UCSD-AML1 (cell line): ENCODE measurements around the gene TRIP11.

Experiments
- DNase-seq: peaks from one replicate; lab custom pipeline; 2025; ENCODE audit not compliant: unreplicated experiment; lab: John Stamatoyannopoulos, UW

TRIP11 gene

GRCh38 chr14:92012121-92012748 lies 27.6 kb downstream of the TRIP11 start:
- no peak for DNase-seq

DNA sequence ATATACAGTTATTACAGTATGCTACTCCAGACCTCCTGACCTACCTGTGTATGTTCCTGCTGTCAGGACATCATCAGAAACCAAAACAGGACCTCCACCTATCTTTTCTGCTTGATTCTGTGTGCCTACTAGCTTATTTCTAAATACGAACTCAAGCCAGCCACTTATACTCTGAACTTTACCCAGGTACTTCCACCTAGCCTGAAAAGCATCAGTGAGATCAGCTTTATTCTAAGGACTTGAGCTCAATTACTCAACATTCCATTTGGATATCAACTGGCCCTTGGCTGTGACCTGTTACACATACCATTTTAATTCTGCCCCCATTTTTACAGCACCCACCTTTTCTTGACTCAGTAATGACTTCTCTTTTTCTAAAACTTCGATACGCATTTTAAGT lies 29.2 kb downstream of the TRIP11 start:
- no peak for DNase-seq

- no peak for DNase-seq
Measured at GRCh38 chr14:92009604-92010003, 30.3 kb downstream of the TRIP11 start.

GRCh38 chr14:92005019-92005418 lies 34.8 kb downstream of the TRIP11 start:
- DNase-seq, result no peak

GRCh38 chr14:92004062-92004461 lies 35.8 kb downstream of the TRIP11 start:
- DNase-seq, result no peak

DNA sequence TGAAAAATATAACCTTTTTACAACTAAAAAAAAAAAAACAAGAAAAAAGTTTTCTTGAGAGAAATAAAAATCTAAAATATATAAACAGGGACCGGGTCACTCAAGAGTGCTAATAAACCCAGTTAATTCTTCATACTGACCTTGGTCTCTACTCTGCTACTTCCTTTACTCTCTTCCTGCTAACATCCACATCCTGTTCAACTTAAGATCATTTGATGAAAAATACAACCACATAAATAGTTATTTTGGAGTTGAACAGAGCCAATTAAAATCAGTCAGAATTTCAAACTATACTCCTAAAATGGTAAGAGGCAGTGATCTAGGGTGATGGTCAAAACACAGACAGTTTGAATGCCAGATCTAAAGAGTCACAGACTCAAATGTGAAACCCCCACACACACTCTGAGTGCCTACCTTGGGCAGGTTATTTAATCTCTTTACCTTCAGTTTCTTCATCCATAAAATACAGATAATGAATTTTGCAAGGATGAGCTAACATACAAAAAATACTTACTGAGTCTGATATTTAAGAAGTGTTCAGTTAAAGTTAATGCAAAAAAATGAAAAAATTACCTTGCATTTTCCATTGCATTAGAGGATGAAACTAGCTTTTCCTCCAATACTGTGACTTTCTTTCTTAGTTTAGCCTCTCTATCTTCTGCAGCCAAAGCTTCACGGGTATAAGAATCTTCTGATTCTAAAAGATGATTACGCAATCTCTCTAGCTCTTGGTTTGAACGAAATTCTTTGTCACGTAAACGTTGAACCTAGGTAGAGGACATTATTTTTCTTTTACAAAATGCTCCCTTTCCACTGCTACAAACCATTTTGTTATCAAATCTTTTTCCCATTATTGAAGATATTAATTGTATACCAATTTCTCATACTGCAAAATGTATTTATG lies 40.9 kb downstream of the TRIP11 start:
- no peak for DNase-seq

- DNase-seq, result no peak
Measured at GRCh38 chr14:91997492-91997891, 42.4 kb downstream of the TRIP11 start.

DNA sequence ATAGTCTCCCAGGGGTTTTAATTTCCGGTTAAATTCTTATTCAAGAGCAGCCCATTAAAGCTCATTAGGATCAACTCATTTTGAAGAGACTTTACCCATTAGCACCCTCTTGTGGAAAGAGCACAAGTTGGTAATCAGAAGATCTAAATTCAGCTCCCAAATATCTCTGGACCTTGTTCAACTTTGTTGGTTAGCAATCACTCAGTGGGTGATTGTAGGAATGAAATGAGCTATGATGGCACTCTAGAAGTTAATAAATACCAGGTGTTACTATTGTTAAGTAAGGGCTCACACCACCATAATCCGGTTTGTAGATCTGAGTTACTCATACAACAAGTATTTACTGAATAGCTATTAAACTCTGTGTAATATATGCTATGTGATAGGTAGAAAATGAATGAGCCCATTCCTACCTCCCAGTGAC lies 42.9 kb downstream of the TRIP11 start:
- DNase-seq, result no peak

GRCh38 chr14:91987192-91987591 lies 52.7 kb downstream of the TRIP11 start:
- DNase-seq, result no peak

GRCh38 chr14:91985521-91986255 lies 54.2 kb downstream of the TRIP11 start:
- no peak for DNase-seq

DNA sequence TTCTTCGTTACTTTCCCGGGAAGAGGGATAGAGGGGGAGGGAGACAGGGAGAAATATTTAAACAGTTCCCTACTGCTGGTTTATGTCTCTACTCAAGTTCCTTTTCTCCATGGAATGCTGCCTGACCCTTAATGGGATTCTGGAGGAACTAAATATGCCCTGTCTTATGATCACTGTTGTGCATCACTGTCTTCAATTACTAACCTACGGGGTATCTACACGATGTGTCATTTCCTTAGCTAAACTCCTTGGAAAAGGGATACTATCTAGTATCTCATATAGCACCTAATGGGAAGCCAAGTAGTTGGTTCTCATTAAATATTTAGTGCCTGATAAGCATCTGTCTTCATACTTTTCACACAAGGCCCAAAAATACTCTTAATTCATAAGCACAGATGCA lies 54.9 kb downstream of the TRIP11 start:
- DNase-seq, result no peak

- no peak for DNase-seq
Measured at GRCh38 chr14:91983588-91983987, 56.3 kb downstream of the TRIP11 start.

DNA sequence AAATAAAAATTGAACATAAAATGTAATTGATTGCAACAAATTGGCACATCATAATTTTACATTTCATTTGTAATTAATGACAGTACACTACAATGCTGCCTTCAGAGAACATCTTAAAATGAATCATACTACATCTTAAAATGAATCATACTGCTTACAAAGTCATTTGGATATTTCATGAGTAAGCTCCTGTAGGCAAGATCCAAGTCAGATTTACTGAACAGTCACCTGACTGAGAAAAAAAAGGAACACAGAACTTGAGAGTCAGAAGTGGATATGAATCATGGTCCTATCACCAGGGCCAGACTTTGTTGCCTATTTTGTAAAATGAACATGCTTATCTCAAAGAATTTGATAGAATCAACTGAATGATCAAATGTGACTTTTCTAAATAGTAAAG lies 59.7 kb downstream of the TRIP11 start:
- no peak for DNase-seq

DNA sequence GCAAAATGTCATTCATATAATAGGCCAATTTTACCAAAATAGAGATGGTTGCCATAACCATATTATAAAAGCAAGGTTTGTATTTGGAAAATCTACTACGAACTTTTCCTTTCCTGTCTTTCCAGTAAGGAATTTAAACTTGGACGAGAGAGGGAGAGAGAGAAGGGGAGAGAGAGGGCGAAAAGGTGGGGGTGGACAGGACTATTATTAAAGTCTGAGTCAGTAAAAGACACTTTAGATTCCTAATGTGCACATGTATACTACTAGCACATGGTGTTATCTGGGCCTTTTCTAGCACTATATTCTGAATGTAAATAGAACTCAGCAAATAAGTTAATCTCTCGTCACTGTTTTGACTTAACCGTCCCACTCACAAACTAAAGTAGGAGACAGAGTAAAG lies 62.0 kb downstream of the TRIP11 start:
- DNase-seq, result no peak

GRCh38 chr14:91975763-91976162 lies 64.1 kb downstream of the TRIP11 start:
- DNase-seq, result no peak

DNA sequence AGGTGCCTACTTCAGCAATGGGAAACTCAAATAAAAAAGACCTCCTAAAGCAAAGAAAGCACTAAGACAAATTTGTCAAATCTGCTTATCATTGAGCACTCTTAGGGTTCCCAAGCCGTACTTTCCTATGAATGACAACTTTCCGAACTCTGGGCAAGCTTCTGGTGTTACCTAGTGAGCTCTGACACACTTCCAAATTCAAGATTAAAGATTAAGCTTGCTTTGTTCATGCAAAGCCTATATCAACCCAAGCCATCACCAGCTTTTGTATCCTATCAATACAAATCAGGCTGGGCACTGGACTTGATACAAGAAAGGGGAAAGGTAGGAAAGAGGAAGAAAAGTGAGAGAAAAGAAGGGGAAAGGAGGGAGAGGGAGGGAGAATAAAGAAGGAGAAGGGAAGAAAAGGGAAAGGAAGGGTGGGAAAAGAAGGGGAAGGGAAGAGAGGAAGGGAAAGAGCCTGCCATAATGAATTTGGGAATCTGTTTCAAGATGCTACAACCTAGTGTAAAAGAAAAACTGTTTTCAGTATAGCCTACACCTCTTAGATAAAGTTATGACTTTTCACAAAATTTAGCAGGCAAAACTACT lies 68.6 kb downstream of the TRIP11 start:
- no peak for DNase-seq

- no peak for DNase-seq
Measured at GRCh38 chr14:91968280-91968679, 71.6 kb downstream of the TRIP11 start.

DNA sequence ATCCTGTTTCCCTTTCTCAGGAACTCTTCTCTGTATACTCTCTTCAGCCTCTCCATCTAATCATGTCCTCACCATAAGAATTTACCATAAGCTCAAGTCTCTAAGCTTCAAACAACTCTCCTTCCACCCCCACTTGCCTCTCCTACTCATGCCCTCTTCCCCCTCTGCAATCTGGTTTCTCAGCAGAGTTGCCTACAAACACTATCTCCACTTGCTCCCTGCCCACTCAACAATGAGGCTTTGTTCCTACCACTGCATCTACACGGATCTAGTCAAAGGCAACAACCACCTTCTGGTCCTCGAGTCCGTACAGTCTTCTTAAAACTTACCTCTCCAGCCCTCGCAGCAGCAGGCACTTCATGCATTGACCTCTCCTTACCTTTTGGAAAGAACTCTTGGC lies 75.1 kb downstream of the TRIP11 start:
- DNase-seq, result no peak

DNA sequence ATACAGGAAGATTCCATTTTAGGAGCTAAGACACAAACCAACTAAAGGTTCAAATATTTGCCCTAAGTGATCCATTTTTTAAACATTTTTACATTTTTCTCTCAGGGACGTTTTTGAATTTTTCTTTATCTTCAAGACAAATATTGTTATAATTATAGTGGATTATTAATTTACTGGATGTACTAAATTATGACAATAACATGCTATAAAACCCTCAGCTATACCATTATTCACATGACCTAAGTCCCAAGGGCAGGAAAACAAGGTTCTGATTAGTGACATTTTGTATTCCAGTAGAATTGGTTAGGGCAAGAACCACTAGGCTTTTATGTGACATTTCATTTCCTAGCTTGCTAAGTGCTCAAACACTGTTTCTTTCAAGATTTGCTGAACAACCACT lies 75.8 kb downstream of the TRIP11 start:
- no peak for DNase-seq

DNA sequence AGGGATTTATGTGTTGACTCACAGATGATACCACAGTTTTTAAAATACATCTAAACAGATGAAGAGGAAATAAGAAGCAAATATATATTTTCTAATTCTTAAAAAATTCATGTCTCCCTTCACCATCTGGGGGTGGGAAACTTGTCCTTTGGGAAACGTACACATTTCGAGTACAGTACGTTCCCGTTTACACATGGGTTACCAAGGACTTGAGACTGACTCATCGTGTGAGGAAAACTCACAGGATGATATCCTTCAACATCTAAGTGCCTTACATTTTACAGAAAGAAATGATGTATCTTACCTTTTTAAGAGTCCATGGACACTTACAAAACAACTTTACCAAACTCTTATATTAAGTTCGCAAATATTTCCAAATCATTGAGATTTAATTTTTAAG lies 76.4 kb downstream of the TRIP11 start:
- DNase-seq, result no peak
